ENCODE data around the gene PARD6B.

PARD6B gene

DNA sequence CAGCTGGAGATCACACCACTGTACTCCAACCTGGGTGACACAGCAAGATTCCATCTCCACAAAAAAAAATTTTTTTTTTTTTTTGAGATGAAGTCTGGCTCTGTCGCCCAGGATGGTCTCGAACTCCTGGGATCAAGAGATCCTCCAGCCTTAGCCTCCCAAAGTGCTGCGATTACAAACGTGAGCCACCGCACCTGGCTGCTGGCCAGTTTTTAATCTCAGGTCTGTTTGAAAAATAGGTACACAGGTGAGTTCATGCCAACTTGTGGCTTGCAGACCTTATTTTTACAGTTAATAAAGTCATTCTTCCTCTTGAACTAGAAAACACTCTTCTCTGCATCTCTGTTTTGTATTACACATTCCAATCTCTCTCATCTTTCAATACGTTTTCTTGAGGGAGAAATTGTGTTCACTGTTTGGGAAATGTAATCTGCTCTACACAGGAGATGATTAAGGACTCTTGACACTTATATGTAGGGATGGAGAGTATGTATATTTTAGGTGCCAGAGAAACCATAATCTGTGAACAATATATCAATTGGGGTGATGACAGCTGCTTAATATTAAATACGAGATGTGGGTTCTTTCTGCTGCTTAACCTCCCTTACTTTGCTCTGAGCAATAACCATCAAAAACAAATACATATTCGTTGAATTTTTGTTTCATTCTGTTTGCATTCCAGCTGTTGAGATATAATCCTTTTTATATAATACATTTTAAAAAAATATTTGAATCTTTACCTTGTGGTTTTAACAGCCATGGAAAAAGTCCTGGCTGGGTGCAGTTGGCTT, 22.3 kb upstream of the PARD6B start:
- no peak overlapping the region for H3K4me2 ChIP-seq (ENCODE audit: low read length)
- H3K9me3 ChIP-seq (ENCODE audit: insufficient read depth, low read length) = no peaks in the 10 kb centered on the region
- H3K79me2 ChIP-seq (ENCODE audit: low read length) = no peaks in the 10 kb centered on the region
- H3K27ac ChIP-seq (ENCODE audit: low read length) = no peak overlapping the region
- H3K9ac ChIP-seq (ENCODE audit: low read length) = no peak overlapping the region
- H2AFZ ChIP-seq (ENCODE audit: low read depth, low read length) = no peak overlapping the region
- H3K36me3 ChIP-seq (replicated peaks; ENCODE audit: low read depth, low read length) = no peaks in the 10 kb centered on the region
- no peaks in the 10 kb centered on the region for H3K4me1 ChIP-seq (ENCODE audit: low read length)
- no peaks in the 10 kb centered on the region for H4K20me1 ChIP-seq (ENCODE audit: insufficient read depth, low read length)
- TF ChIP-seq, protein P1, sequence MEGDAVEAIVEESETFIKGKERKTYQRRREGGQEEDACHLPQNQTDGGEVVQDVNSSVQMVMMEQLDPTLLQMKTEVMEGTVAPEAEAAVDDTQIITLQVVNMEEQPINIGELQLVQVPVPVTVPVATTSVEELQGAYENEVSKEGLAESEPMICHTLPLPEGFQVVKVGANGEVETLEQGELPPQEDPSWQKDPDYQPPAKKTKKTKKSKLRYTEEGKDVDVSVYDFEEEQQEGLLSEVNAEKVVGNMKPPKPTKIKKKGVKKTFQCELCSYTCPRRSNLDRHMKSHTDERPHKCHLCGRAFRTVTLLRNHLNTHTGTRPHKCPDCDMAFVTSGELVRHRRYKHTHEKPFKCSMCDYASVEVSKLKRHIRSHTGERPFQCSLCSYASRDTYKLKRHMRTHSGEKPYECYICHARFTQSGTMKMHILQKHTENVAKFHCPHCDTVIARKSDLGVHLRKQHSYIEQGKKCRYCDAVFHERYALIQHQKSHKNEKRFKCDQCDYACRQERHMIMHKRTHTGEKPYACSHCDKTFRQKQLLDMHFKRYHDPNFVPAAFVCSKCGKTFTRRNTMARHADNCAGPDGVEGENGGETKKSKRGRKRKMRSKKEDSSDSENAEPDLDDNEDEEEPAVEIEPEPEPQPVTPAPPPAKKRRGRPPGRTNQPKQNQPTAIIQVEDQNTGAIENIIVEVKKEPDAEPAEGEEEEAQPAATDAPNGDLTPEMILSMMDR (IDR thresholded peaks at IDR 0.05; ENCODE audit: low read depth, low read length) = no peak
- H3K4me3 ChIP-seq (ENCODE audit: low read length) = no peak overlapping the region
- peaks cover 12% of the 10 kb centered on the region for H3K27me3 ChIP-seq (ENCODE audit: low read depth, low read length)

GRCh38 chr20:50709636-50709973, 21.8 kb upstream of the PARD6B start:
- no peaks in the 10 kb centered on the region for H4K20me1 ChIP-seq (ENCODE audit: insufficient read depth, low read length)
- H3K79me2 ChIP-seq (ENCODE audit: low read length) = no peaks in the 10 kb centered on the region
- H3K36me3 ChIP-seq (replicated peaks; ENCODE audit: low read depth, low read length) = no peaks in the 10 kb centered on the region
- no peaks in the 10 kb centered on the region for H3K9me3 ChIP-seq (ENCODE audit: insufficient read depth, low read length)
- H3K9ac ChIP-seq (ENCODE audit: low read length) = no peak overlapping the region
- no peak overlapping the region for H3K27ac ChIP-seq (ENCODE audit: low read length)
- no peak overlapping the region for H3K4me2 ChIP-seq (ENCODE audit: low read length)
- no peak overlapping the region for H3K4me3 ChIP-seq (ENCODE audit: low read length)
- H3K4me1 ChIP-seq (ENCODE audit: low read length) = no peaks in the 10 kb centered on the region
- no peak overlapping the region for H2AFZ ChIP-seq (ENCODE audit: low read depth, low read length)
- TF ChIP-seq EZH2phosphoT487 (IDR thresholded peaks at IDR 0.05; ENCODE audit: low read depth) = no peak
- TF ChIP-seq, protein P1 (IDR thresholded peaks at IDR 0.05; ENCODE audit: low read depth, low read length) = no peak
- H3K27me3 ChIP-seq (ENCODE audit: low read depth, low read length) = peaks cover 12% of the 10 kb centered on the region

- no peak for TF ChIP-seq EZH2phosphoT487 (IDR thresholded peaks at IDR 0.05; ENCODE audit: low read depth)
- TF ChIP-seq, protein P1 (IDR thresholded peaks at IDR 0.05; ENCODE audit: low read depth, low read length) = no peak
- Histone ChIP-seq H4K20me1 (ENCODE audit: insufficient read depth, low read length) (no peaks in the 10 kb centered on the region), H3K27ac (ENCODE audit: low read length) (no peak overlapping the region), H3K27me3 (ENCODE audit: low read depth, low read length) (peaks cover 17% of the 10 kb centered on the region), H2AFZ (ENCODE audit: low read depth, low read length) (no peak overlapping the region; the same call in 1 of the 2 replicates), H3K9me3 (ENCODE audit: insufficient read depth, low read length) (no peaks in the 10 kb centered on the region), H3K4me1 (ENCODE audit: low read length) (no peaks in the 10 kb centered on the region), H3K79me2 (ENCODE audit: low read length) (no peaks in the 10 kb centered on the region), H3K36me3 (replicated peaks; ENCODE audit: low read depth, low read length) (no peaks in the 10 kb centered on the region), H3K9ac (ENCODE audit: low read length) (no peak overlapping the region), H3K4me2 (ENCODE audit: low read length) (no peak overlapping the region), H3K4me3 (ENCODE audit: low read length) (no peak overlapping the region)
Observed at GRCh38 chr20:50710492-50711063, 20.8 kb upstream of the PARD6B start.

DNA sequence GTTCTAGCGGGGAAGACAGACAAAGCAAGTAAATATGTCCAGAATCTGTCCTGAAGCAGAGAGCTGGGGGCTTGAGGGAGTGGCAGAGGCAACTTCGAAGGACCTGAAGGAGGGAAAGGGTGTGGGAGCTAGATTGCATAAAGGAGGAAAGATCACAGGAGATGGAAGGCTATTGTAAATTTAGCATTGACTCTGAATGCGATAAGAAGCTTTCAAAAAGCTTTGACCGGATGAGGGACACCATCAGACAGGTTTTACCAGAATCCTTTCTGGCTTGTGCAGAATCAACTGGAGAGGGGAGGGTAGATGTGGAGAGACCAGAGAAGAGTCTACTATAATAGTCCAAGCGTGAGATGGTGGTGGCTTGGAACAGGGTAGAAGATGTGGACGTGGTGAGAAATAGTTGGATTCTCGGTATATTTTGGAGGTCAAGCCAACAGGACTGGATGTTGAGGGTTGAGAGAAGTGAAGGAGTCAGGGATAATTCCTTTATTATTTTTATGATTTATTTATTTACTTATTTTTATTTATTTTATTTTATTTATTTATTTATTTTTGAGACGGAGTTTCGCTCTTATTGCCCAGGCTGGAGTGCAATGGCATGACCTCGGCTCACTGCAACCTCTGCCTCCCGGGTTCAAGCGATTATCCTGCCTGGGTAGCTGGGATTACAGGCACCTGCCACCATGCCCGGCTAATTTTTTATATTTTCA, 20.1 kb upstream of the PARD6B start:
- Histone ChIP-seq H3K27me3 (ENCODE audit: low read depth, low read length) (peaks cover 20% of the 10 kb centered on the region), H2AFZ (ENCODE audit: low read depth, low read length) (no peak overlapping the region; the same call in 1 of the 2 replicates)
- TF ChIP-seq EZH2phosphoT487 (IDR thresholded peaks at IDR 0.05; ENCODE audit: low read depth) = no peak
- TF ChIP-seq, protein P1 (IDR thresholded peaks at IDR 0.05; ENCODE audit: low read depth, low read length) = no peak

More for the DNA sequence above, 20.1 kb upstream of the PARD6B start:
- Histone ChIP-seq H3K4me3 (ENCODE audit: low read length) (no peak overlapping the region), H4K20me1 (ENCODE audit: insufficient read depth, low read length) (no peaks in the 10 kb centered on the region), H3K79me2 (ENCODE audit: low read length) (no peaks in the 10 kb centered on the region), H3K27ac (ENCODE audit: low read length) (no peak overlapping the region), H3K9me3 (ENCODE audit: insufficient read depth, low read length) (no peaks in the 10 kb centered on the region), H3K9ac (ENCODE audit: low read length) (no peak overlapping the region), H3K36me3 (replicated peaks; ENCODE audit: low read depth, low read length) (no peaks in the 10 kb centered on the region), H3K4me2 (ENCODE audit: low read length) (no peak overlapping the region), H3K4me1 (ENCODE audit: low read length) (no peaks in the 10 kb centered on the region)

Measured in OCI-LY3 (cell line).